SK-N-SH (cell line): ENCODE results near the gene GNG12. TPM values are rescaled to one million over a fixed set of nuclear protein-coding genes. Genes with fewer than 3 reads are reported as not detected.

Source experiments
- CTCF ChIA-PET: fragments of 300-600, 350-600 bp; formaldehyde crosslinking; extraction: SDS; loops from one replicate; lab custom pipeline; 2021; lab: Yijun Ruan, JAX
- POLR2A ChIA-PET: fragments of 350-600 bp; sonication (Branson Sonifier 250); formaldehyde crosslinking; extraction: SDS; loops from one replicate; lab custom pipeline; 2020; ENCODE audit warnings: antibody characterized with exemption, inconsistent platforms; lab: Yijun Ruan, JAX
- DNase-seq: peaks from one replicate; pipeline ENCODE4 v3.0.0; 2012
- H2AFZ ChIP-seq: fragments of 200-600 bp; sonication (generic); 2 replicates; pipeline ENCODE4 v1.8.1; 2016; ENCODE audit warnings: antibody characterized with exemption, mild to moderate bottlenecking, low read depth
- H3F3A ChIP-seq: fragments of 200-600 bp; sonication (generic); replicated peaks from 2 replicates; pipeline ENCODE3; 2016; ENCODE audit warnings: antibody characterized with exemption, mild to moderate bottlenecking; ENCODE audit not compliant: insufficient read depth
- H3K27ac ChIP-seq, 2 experiments: fragments of 200-500 bp in 1 of 2; fragments of 200-600 bp in 1 of 2; sonication (Bioruptor generic) in 1 of 2; sonication (generic), shearing (Covaris generic) in 1 of 2; 2 replicates each; pipeline versions ENCODE4 v1.5.1 to v1.6.1; 2014 to 2016; ENCODE audit warnings: low read depth in 2 of 2, inconsistent platforms in 1 of 2, low read length in 1 of 2, mild to moderate bottlenecking in 1 of 2, mixed read lengths in 1 of 2
- H3K27me3 ChIP-seq: fragments of 200-600 bp; sonication (generic), shearing (Covaris generic); 2 replicates; pipeline ENCODE4 v1.6.1; 2016; ENCODE audit warnings: mixed run types; ENCODE audit not compliant: insufficient read depth
- H3K36me3 ChIP-seq, 2 experiments: fragments of 200-500 bp in 1 of 2; fragments of 200-600 bp in 1 of 2; sonication (Bioruptor generic) in 1 of 2; sonication (generic) in 1 of 2; replicated peaks in 1 of 2; 2 replicates each; pipeline versions ENCODE3 to v1.5.1; 2014 to 2016; ENCODE audit warnings: low read length in 1 of 2, mild to moderate bottlenecking in 1 of 2; ENCODE audit not compliant: insufficient read depth in 2 of 2, control insufficient read depth in 1 of 2
- H3K4me1 ChIP-seq, 2 experiments: fragments of 200-500 bp in 1 of 2; fragments of 200-600 bp in 1 of 2; sonication (Bioruptor generic) in 1 of 2; sonication (generic), shearing (Covaris generic) in 1 of 2; 2 replicates each; pipeline versions ENCODE4 v1.5.1 to v1.6.1; 2014 to 2016; ENCODE audit warnings: low read depth in 1 of 2, low read length in 1 of 2, mixed run types in 1 of 2; ENCODE audit not compliant: insufficient read depth in 2 of 2, control insufficient read depth in 1 of 2
- H3K4me2 ChIP-seq: fragments of 200-600 bp; sonication (generic), shearing (Covaris generic); 2 replicates; pipeline ENCODE4 v1.6.1; 2017; ENCODE audit warnings: mixed run types
- H3K4me3 ChIP-seq, 2 experiments: fragments of 200-500 bp in 1 of 2; fragments of 200-600 bp in 1 of 2; sonication (Bioruptor generic) in 1 of 2; sonication (generic), shearing (Covaris generic) in 1 of 2; 2 replicates each; pipeline versions ENCODE4 v1.5.1 to v1.8.1; 2014 to 2016; ENCODE audit warnings: low read depth in 2 of 2, inconsistent platforms in 1 of 2, low read length in 1 of 2, mild to moderate bottlenecking in 1 of 2, mixed read lengths in 1 of 2, moderate library complexity in 1 of 2
- H3K79me2 ChIP-seq: fragments of 200-600 bp; sonication (generic); 2 replicates; pipeline ENCODE4 v1.8.1; 2017; ENCODE audit warnings: mild to moderate bottlenecking; ENCODE audit not compliant: insufficient read depth
- H3K9ac ChIP-seq: fragments of 200-600 bp; sonication (generic); 2 replicates; pipeline ENCODE4 v1.6.1; 2017; ENCODE audit warnings: mixed run types
- H3K9me2 ChIP-seq: fragments of 200-600 bp; sonication (generic); 2 replicates; pipeline ENCODE4 v1.6.1; 2017; ENCODE audit warnings: mixed run types
- H3K9me3 ChIP-seq: fragments of 200-600 bp; sonication (generic); 2 replicates; pipeline ENCODE4 v1.6.1; 2017; ENCODE audit warnings: mixed run types, mild to moderate bottlenecking, moderate library complexity
- H4K20me1 ChIP-seq: fragments of 200-600 bp; sonication (generic); 2 replicates; pipeline ENCODE4 v1.6.1; 2017; ENCODE audit warnings: mild to moderate bottlenecking, mixed run types; ENCODE audit not compliant: insufficient read depth
- CHD2 ChIP-seq: fragments of 150-350 bp; IDR thresholded peaks from 2 replicates; pipeline ENCODE4 v1.6.1; 2018; ENCODE audit warnings: low read length; ENCODE audit not compliant: partially characterized antibody
- EP300 ChIP-seq, 2 experiments: IDR thresholded peaks; 2 replicates each; pipeline versions ENCODE4 v1.4.0 to v1.6.1; 2012; ENCODE audit warnings: borderline replicate concordance in 1 of 2, low read depth in 1 of 2, low read length in 1 of 2
- FOSL2 ChIP-seq: IDR thresholded peaks from 2 replicates; pipeline ENCODE4 v1.4.0; 2012; ENCODE audit warnings: low read depth, mild to moderate bottlenecking, moderate library complexity, borderline replicate concordance
- FOXM1 ChIP-seq: IDR thresholded peaks from 2 replicates; pipeline ENCODE4 v1.4.0; 2012; ENCODE audit warnings: low read depth, mild to moderate bottlenecking
- JUND ChIP-seq: IDR thresholded peaks from 2 replicates; pipeline ENCODE4 v1.4.0; 2012
- NFIC ChIP-seq: IDR thresholded peaks from 2 replicates; pipeline ENCODE4 v1.4.0; 2012; ENCODE audit warnings: borderline replicate concordance
- NRF1 ChIP-seq: IDR thresholded peaks from 2 replicates; pipeline ENCODE4 v1.6.1; 2012; ENCODE audit warnings: low read depth, mild to moderate bottlenecking, low read length
- POLR2AphosphoS5 ChIP-seq: IDR thresholded peaks from 2 replicates; pipeline ENCODE4 v1.6.1; 2012; ENCODE audit warnings: low read depth, low read length
- RXRA ChIP-seq: IDR thresholded peaks from 2 replicates; pipeline ENCODE4 v1.4.0; 2012; ENCODE audit warnings: low read depth, mild to moderate bottlenecking, borderline replicate concordance
- SIN3A ChIP-seq: IDR thresholded peaks from 2 replicates; pipeline ENCODE4 v1.6.1; 2012; ENCODE audit warnings: low read depth, mild to moderate bottlenecking, low read length, moderate library complexity, borderline replicate concordance
- TAF1 ChIP-seq: IDR thresholded peaks from 2 replicates; pipeline ENCODE4 v1.6.1; 2012; ENCODE audit warnings: low read depth, mild to moderate bottlenecking, low read length, moderate library complexity, borderline replicate concordance
- TCF12 ChIP-seq: IDR thresholded peaks from 2 replicates; pipeline ENCODE4 v1.4.0; 2012
- TEAD4 ChIP-seq: IDR thresholded peaks from 2 replicates; pipeline ENCODE4 v1.4.0; 2012; ENCODE audit warnings: mild to moderate bottlenecking, borderline replicate concordance; ENCODE audit not compliant: insufficient read depth
- YY1 ChIP-seq: IDR thresholded peaks from 2 replicates; pipeline ENCODE4 v1.4.0; 2012; ENCODE audit warnings: low read depth, mild to moderate bottlenecking
- WGBS: methylation state at CpG from one replicate; pipeline ENCODE4 v1.1.6; 2017; ENCODE audit warnings: low lambda C conversion rate; 5-methylcytosine and 5-hydroxymethylcytosine counted together
- polyA plus RNA-seq, 3 experiments: library from polyadenylated mRNA; depleted of rRNA; stranded (reverse); fragments of >200 nt; gene quantifications; 2 replicates each; pipeline ENCODE4 v1.2.3, GENCODE V29; 2012
- TF ChIP-seq, protein P1 (sequence below): IDR thresholded peaks from 2 replicates; pipeline ENCODE4 v1.4.0; 2012; ENCODE audit warnings: low read depth
- TF ChIP-seq, protein P2 (sequence below): fragments of 150-350 bp; IDR thresholded peaks from 2 replicates; pipeline ENCODE4 v1.6.1; 2016; ENCODE audit warnings: mild to moderate bottlenecking, low read depth, low read length
- TF ChIP-seq, protein P3 (sequence below): IDR thresholded peaks from 2 replicates; pipeline ENCODE4 v1.6.1; 2012; ENCODE audit warnings: mild to moderate bottlenecking, low read depth, low read length, moderate library complexity
- TF ChIP-seq, protein P4 (sequence below): fragments of 200-600 bp; sonication (generic); IDR thresholded peaks from 2 replicates; pipeline ENCODE4 v1.6.1; 2017; ENCODE audit warnings: antibody characterized with exemption, mild to moderate bottlenecking, moderate library complexity
- TF ChIP-seq, protein P5 (sequence below): IDR thresholded peaks from 2 replicates; pipeline ENCODE4 v1.4.0; 2012; ENCODE audit warnings: low read depth, borderline replicate concordance
- TF ChIP-seq, protein P6 (sequence below): IDR thresholded peaks from 2 replicates; pipeline ENCODE4 v1.4.0; 2012; ENCODE audit warnings: low read depth, borderline replicate concordance

Gene GNG12
- polyA plus RNA-seq, 1 of the 3 experiments (the other 2 are of a cell fraction): 41.2 TPM

DNA sequence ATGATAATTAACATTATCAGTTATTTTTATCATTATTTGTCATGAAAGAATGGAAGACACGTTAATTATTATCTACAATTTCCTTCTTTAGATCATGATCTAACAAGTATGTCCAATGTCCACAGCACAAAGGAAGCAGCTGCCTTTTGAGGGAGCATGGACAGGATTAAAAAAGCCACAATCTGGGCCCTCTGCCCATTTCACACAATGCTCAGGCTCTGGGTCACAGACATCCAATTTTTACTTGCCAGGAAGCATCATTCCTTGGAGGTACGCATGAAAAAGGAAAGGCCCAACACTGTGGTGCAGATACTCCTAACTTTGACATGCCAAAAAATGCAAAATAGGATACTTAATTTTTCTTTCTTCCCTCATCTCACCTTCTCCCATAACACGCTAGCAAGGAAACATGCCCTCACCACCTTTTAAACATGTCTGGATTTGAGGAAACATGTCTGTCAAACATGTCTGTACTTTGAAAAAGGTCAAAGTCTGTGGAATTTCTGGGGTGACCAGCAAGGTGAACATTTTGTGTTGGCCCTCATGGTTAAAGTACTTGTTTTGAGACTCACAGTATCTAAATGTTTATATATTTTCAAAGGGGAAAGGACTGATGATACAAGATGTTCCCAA lies 108.2 kb downstream of the GNG12 start (continued):
- TF ChIP-seq TEAD4: peak; percentile 89
- peak; percentile 91 for TF ChIP-seq JUND
- peak; percentile 87 to 97 for TF ChIP-seq EP300 (IDR thresholded peaks at IDR 0.05; ENCODE audit: borderline replicate concordance in 1 of 2, low read depth in 1 of 2, low read length in 1 of 2)
- no peak for TF ChIP-seq NRF1
- TF ChIP-seq TAF1: no peak; the same call in 1 of the 2 replicates
- TF ChIP-seq, protein P1, sequence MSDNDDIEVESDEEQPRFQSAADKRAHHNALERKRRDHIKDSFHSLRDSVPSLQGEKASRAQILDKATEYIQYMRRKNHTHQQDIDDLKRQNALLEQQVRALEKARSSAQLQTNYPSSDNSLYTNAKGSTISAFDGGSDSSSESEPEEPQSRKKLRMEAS: peak; percentile 85
- TF ChIP-seq, protein P2, sequence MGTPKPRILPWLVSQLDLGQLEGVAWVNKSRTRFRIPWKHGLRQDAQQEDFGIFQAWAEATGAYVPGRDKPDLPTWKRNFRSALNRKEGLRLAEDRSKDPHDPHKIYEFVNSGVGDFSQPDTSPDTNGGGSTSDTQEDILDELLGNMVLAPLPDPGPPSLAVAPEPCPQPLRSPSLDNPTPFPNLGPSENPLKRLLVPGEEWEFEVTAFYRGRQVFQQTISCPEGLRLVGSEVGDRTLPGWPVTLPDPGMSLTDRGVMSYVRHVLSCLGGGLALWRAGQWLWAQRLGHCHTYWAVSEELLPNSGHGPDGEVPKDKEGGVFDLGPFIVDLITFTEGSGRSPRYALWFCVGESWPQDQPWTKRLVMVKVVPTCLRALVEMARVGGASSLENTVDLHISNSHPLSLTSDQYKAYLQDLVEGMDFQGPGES: no peak
- TF ChIP-seq, protein P3, sequence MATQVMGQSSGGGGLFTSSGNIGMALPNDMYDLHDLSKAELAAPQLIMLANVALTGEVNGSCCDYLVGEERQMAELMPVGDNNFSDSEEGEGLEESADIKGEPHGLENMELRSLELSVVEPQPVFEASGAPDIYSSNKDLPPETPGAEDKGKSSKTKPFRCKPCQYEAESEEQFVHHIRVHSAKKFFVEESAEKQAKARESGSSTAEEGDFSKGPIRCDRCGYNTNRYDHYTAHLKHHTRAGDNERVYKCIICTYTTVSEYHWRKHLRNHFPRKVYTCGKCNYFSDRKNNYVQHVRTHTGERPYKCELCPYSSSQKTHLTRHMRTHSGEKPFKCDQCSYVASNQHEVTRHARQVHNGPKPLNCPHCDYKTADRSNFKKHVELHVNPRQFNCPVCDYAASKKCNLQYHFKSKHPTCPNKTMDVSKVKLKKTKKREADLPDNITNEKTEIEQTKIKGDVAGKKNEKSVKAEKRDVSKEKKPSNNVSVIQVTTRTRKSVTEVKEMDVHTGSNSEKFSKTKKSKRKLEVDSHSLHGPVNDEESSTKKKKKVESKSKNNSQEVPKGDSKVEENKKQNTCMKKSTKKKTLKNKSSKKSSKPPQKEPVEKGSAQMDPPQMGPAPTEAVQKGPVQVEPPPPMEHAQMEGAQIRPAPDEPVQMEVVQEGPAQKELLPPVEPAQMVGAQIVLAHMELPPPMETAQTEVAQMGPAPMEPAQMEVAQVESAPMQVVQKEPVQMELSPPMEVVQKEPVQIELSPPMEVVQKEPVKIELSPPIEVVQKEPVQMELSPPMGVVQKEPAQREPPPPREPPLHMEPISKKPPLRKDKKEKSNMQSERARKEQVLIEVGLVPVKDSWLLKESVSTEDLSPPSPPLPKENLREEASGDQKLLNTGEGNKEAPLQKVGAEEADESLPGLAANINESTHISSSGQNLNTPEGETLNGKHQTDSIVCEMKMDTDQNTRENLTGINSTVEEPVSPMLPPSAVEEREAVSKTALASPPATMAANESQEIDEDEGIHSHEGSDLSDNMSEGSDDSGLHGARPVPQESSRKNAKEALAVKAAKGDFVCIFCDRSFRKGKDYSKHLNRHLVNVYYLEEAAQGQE: peak; percentile 58; the same call in 1 of the 2 replicates

DNA sequence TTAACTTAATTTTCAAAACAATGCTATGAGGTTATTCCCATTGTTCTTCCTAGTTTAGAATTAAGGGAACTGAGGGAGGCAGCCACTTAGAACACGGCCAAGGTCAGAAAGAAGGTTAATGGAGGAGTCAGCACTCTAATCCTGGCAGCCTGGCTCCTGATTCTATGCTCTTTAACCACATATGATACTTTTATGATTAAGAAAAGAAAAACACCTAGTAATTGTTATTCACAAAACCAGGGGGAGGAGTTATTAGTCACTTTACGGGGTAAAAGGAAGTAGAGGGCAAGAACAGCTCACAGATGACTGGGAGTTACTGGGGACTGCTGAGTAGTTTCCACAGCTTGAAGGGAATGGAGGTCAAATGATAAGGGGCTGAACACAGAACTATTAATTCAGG lies 109.6 kb downstream of the GNG12 start:
- POLR2A ChIA-PET: no interaction called here
- peaks cover 51% of the 10 kb centered on the region for H3K79me2 ChIP-seq
- CTCF ChIA-PET: interaction anchor here (0.9 to 1.0 kb wide), 3 partner anchors 8 to 328 kb away, joined by 3 read pairs; no protein-coding TSS in a partner anchor
- H3K27me3 ChIP-seq: no peaks in the 10 kb centered on the region
- H3K4me3 ChIP-seq: no peak overlapping the region
- no peaks in the 10 kb centered on the region for H4K20me1 ChIP-seq
- peaks cover 39 to 44% of the 10 kb centered on the region in 2 experiments for H3K4me1 ChIP-seq
- H3K36me3 ChIP-seq: no peaks in the 10 kb centered on the region
- DNase-seq: no peak
- H3K27ac ChIP-seq: peak overlapping the region; percentile 83 to 95; a peak in 3 of 4 replicates
- H3K9ac ChIP-seq: no peak overlapping the region; the same call in 1 of the 2 replicates
- no peaks in the 10 kb centered on the region for H3K9me2 ChIP-seq
- H3K4me2 ChIP-seq: peak overlapping the region; percentile 49
- no peaks in the 10 kb centered on the region for H3K9me3 ChIP-seq
- H2AFZ ChIP-seq: no peak overlapping the region
- 33% methylated on average over 2 of the region's 2 CpGs for WGBS
- H3F3A ChIP-seq: peaks cover 42% of the 10 kb centered on the region
- peak in 1 of 2 experiments; percentile 39; a peak in 1 of 4 replicates for TF ChIP-seq EP300 (IDR thresholded peaks at IDR 0.05; ENCODE audit: borderline replicate concordance in 1 of 2, low read depth in 1 of 2, low read length in 1 of 2)
- TF ChIP-seq, protein P4, sequence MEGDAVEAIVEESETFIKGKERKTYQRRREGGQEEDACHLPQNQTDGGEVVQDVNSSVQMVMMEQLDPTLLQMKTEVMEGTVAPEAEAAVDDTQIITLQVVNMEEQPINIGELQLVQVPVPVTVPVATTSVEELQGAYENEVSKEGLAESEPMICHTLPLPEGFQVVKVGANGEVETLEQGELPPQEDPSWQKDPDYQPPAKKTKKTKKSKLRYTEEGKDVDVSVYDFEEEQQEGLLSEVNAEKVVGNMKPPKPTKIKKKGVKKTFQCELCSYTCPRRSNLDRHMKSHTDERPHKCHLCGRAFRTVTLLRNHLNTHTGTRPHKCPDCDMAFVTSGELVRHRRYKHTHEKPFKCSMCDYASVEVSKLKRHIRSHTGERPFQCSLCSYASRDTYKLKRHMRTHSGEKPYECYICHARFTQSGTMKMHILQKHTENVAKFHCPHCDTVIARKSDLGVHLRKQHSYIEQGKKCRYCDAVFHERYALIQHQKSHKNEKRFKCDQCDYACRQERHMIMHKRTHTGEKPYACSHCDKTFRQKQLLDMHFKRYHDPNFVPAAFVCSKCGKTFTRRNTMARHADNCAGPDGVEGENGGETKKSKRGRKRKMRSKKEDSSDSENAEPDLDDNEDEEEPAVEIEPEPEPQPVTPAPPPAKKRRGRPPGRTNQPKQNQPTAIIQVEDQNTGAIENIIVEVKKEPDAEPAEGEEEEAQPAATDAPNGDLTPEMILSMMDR: no peak
- TF ChIP-seq, protein P5, sequence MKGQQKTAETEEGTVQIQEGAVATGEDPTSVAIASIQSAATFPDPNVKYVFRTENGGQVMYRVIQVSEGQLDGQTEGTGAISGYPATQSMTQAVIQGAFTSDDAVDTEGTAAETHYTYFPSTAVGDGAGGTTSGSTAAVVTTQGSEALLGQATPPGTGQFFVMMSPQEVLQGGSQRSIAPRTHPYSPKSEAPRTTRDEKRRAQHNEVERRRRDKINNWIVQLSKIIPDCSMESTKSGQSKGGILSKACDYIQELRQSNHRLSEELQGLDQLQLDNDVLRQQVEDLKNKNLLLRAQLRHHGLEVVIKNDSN: no peak
- TF ChIP-seq NFIC: peak; percentile 23; the same call in 1 of the 2 replicates
- TF ChIP-seq TAF1: peak; percentile 18; the same call in 1 of the 2 replicates
- peak; percentile 36; the same call in 1 of the 2 replicates for TF ChIP-seq RXRA
- peak; percentile 38; the same call in 1 of the 2 replicates for TF ChIP-seq POLR2AphosphoS5
- no peak for TF ChIP-seq CHD2
- TF ChIP-seq YY1: no peak
- TF ChIP-seq FOXM1: no peak
- TF ChIP-seq, protein P6, sequence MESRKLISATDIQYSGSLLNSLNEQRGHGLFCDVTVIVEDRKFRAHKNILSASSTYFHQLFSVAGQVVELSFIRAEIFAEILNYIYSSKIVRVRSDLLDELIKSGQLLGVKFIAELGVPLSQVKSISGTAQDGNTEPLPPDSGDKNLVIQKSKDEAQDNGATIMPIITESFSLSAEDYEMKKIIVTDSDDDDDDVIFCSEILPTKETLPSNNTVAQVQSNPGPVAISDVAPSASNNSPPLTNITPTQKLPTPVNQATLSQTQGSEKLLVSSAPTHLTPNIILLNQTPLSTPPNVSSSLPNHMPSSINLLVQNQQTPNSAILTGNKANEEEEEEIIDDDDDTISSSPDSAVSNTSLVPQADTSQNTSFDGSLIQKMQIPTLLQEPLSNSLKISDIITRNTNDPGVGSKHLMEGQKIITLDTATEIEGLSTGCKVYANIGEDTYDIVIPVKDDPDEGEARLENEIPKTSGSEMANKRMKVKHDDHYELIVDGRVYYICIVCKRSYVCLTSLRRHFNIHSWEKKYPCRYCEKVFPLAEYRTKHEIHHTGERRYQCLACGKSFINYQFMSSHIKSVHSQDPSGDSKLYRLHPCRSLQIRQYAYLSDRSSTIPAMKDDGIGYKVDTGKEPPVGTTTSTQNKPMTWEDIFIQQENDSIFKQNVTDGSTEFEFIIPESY: no peak
- TF ChIP-seq TCF12: peak; percentile 45
- TF ChIP-seq FOSL2: no peak; the same call in 1 of the 2 replicates
- TF ChIP-seq NRF1: no peak
- no peak for TF ChIP-seq SIN3A
